ENCODE measurements around the gene PSME4.
"Not testable (repeated sequence)": the region's sequence is repeated elsewhere in the genome, so short reads cannot be mapped to it uniquely, and the experiment has no call there.

The PSME4 gene

GRCh38 chr2:53827398-53828175, 143.2 kb downstream of the PSME4 start:
- no peak for DNase-seq

GRCh38 chr2:53826587-53827397, 144.0 kb downstream of the PSME4 start:
- no peak for DNase-seq

- no peak for DNase-seq
Observed at GRCh38 chr2:53826030-53826410, 144.8 kb downstream of the PSME4 start.

- not testable (repeated sequence) for DNase-seq
Observed at GRCh38 chr2:53823639-53824038, 147.2 kb downstream of the PSME4 start.

GRCh38 chr2:53821810-53822209, 149.0 kb downstream of the PSME4 start:
- DNase-seq, result no peak

- DNase-seq, result no peak
Observed at GRCh38 chr2:53820711-53821110, 150.1 kb downstream of the PSME4 start.

- DNase-seq, result no peak
Observed at GRCh38 chr2:53820048-53820447, 150.7 kb downstream of the PSME4 start.

- no peak for DNase-seq
Observed at GRCh38 chr2:53819634-53820033, 151.2 kb downstream of the PSME4 start.

GRCh38 chr2:53818854-53819435, 151.8 kb downstream of the PSME4 start:
- DNase-seq, result no peak
